ENCODE measurements around the gene MN1.

DNA sequence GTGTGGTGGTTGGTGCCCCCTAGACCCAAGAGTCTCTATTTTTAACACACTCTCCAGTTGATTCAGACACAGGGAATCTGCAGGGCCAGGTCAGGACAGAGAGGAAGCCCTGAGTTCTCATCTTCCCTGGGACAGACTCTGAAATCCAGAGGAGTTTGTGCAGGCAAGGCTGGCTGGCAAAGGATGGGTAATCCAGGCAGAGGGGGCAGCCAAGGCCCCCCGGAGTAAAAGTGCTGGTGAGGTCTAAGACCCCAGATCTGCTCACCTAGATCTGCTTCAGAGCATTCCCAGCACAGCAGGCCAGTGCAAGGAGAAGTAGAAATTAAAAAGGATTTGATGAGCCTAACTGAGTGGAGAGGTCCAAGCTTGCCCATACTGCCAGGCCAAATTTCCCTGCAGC, 40.6 kb upstream of the MN1 start:
- TF ChIP-seq ZNF274 (IDR thresholded peaks at IDR 0.05; ENCODE audit: low read depth, low read length) = no peak
- TF ChIP-seq YY1 (IDR thresholded peaks at IDR 0.05; ENCODE audit: insufficient read depth, insufficient read length) = no peak
- TF ChIP-seq SUZ12 (IDR thresholded peaks at IDR 0.05; ENCODE audit: extremely low read depth, insufficient read depth, insufficient read length) = no peak
